PC-3 (cell line): Measurements from ENCODE around the gene HES3.

Experiments
- CTCF ChIP-seq: fragments of 300-600 bp; sonication (generic); conservative IDR thresholded peaks from 2 replicates; pipeline ENCODE4 v1.5.1; 2017; ENCODE audit warnings: antibody characterized with exemption, low read depth, mild to moderate bottlenecking, low read length
- EZH2 ChIP-seq: fragments of 300-600 bp; sonication (generic); IDR thresholded peaks from one replicate; pipeline ENCODE4 v1.6.1; 2017; ENCODE audit warnings: antibody characterized with exemption, mild to moderate bottlenecking, low read length; ENCODE audit not compliant: unreplicated experiment

- TF ChIP-seq CTCF (no peak), EZH2 (no peak)
Measured at GRCh38 chr1:6239950-6240768, 3.8 kb upstream of the HES3 start.
